ENCODE results near the gene OR11H6.

DNA sequence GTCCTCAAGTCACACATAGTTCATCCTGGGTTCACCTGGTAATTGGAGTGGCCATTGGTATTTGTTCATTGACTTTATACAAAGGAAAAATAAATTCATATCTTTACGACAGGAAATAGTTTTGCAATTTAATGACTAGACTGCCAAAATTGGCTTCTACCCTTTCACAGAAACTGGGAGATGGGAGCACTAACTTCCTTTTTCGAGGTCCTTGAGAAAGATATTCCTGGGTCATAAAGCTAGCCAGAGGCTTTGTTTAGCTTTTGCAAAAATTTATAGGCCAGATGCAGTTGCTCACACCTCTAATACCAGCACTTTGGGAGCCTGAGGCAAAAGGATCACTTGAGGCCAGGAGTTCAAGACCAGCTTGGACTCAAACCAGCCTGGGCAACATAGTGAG is 43.0 kb upstream of the OR11H6 start:
- TF ChIP-seq, protein P1, sequence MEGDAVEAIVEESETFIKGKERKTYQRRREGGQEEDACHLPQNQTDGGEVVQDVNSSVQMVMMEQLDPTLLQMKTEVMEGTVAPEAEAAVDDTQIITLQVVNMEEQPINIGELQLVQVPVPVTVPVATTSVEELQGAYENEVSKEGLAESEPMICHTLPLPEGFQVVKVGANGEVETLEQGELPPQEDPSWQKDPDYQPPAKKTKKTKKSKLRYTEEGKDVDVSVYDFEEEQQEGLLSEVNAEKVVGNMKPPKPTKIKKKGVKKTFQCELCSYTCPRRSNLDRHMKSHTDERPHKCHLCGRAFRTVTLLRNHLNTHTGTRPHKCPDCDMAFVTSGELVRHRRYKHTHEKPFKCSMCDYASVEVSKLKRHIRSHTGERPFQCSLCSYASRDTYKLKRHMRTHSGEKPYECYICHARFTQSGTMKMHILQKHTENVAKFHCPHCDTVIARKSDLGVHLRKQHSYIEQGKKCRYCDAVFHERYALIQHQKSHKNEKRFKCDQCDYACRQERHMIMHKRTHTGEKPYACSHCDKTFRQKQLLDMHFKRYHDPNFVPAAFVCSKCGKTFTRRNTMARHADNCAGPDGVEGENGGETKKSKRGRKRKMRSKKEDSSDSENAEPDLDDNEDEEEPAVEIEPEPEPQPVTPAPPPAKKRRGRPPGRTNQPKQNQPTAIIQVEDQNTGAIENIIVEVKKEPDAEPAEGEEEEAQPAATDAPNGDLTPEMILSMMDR (conservative IDR thresholded peaks at IDR 0.05; ENCODE audit: low read length): no peak
- no peak for TF ChIP-seq EZH2phosphoT487 (IDR thresholded peaks at IDR 0.05; ENCODE audit: borderline replicate concordance, low read depth, low read length)
